HEK293 (cell line): Measurements from ENCODE around the gene DCHS1.

ENCODE experiments used
- CTCF ChIA-PET: fragments of 350-600 bp; formaldehyde crosslinking; extraction: SDS; loops from one replicate; lab custom pipeline; 2021; ENCODE audit warnings: antibody characterized with exemption; lab: Yijun Ruan, JAX
- POLR2A ChIA-PET: fragments of 300-600 bp; formaldehyde crosslinking; extraction: SDS; loops from one replicate; lab custom pipeline; 2020; ENCODE audit warnings: antibody characterized with exemption, inconsistent platforms; lab: Yijun Ruan, JAX
- H3K27ac ChIP-seq: fragments of 200-500 bp; sonication (Bioruptor generic); 2 replicates; pipeline ENCODE4 v1.5.1; 2014; ENCODE audit warnings: low read depth, low read length, control low read depth, inconsistent platforms; ENCODE audit errors: extremely low read depth
- H3K36me3 ChIP-seq, 2 experiments: fragments of 200-500 bp in 1 of 2; sonication (Bioruptor generic) in 1 of 2; 1 replicate in 1 of 2; 2 replicates in 1 of 2; pipeline ENCODE4 v1.5.1; 2014 to 2017; ENCODE audit warnings: inconsistent platforms in 2 of 2, low read length in 2 of 2; ENCODE audit not compliant: control insufficient read depth in 2 of 2, insufficient read depth in 1 of 2
- H3K4me1 ChIP-seq: fragments of 200-500 bp; sonication (Bioruptor generic); 2 replicates; pipeline ENCODE4 v1.5.1; 2014; ENCODE audit warnings: mild to moderate bottlenecking, low read length, inconsistent platforms; ENCODE audit not compliant: control insufficient read depth, insufficient read depth
- H3K4me3 ChIP-seq: 2 replicates; pipeline ENCODE4 v1.5.1; 2011; ENCODE audit warnings: low read depth, mild to moderate bottlenecking, control low read depth, low read length, moderate library complexity
- H3K9me3 ChIP-seq: fragments of 200-500 bp; sonication (Bioruptor generic); 2 replicates; pipeline ENCODE4 v1.5.1; 2014; ENCODE audit warnings: low read depth, low read length, inconsistent platforms; ENCODE audit not compliant: control insufficient read depth, insufficient read depth
- KLF16 ChIP-seq: fragments of 450-650 bp; formaldehyde crosslinking; IDR thresholded peaks from 2 replicates; pipeline ENCODE4 v1.5.1; 2017; ENCODE audit warnings: missing biosample characterization, missing genetic modification characterization
- MEIS1 ChIP-seq: sonication (generic); formaldehyde crosslinking; IDR thresholded peaks from 2 replicates; pipeline ENCODE4 v1.8.1; 2022; ENCODE audit warnings: missing genetic modification reagents, mild to moderate bottlenecking, borderline replicate concordance
- PRDM6 ChIP-seq: fragments of 450-650 bp; formaldehyde crosslinking; IDR thresholded peaks from 2 replicates; pipeline ENCODE4 v1.5.1; 2017; ENCODE audit warnings: missing biosample characterization, missing genetic modification characterization
- SETDB1 ChIP-seq: IDR thresholded peaks from one replicate; pipeline ENCODE4 v1.6.1; 2017; ENCODE audit warnings: mild to moderate bottlenecking, low read length, moderate library complexity, mixed read lengths; ENCODE audit not compliant: insufficient read length
- WT1 ChIP-seq: fragments of 450-650 bp; formaldehyde crosslinking; IDR thresholded peaks from 2 replicates; pipeline ENCODE4 v1.5.1; 2016; ENCODE audit warnings: missing biosample characterization, missing genetic modification characterization
- ZBTB17 ChIP-seq: fragments of 450-650 bp; formaldehyde crosslinking; IDR thresholded peaks from 2 replicates; pipeline ENCODE4 v1.5.1; 2016; ENCODE audit warnings: missing biosample characterization, missing genetic modification characterization
- ZFP69B ChIP-seq: fragments of 450-650 bp; formaldehyde crosslinking; IDR thresholded peaks from 2 replicates; pipeline ENCODE4 v1.5.1; 2016; ENCODE audit warnings: missing biosample characterization, missing genetic modification characterization
- ZIC2 ChIP-seq: fragments of 450-650 bp; formaldehyde crosslinking; IDR thresholded peaks from 2 replicates; pipeline ENCODE4 v1.5.1; 2016; ENCODE audit warnings: missing biosample characterization, missing genetic modification characterization
- ZNF121 ChIP-seq: fragments of 450-650 bp; formaldehyde crosslinking; IDR thresholded peaks from 2 replicates; pipeline ENCODE4 v1.5.1; 2016; ENCODE audit warnings: missing biosample characterization, missing genetic modification characterization
- ZNF202 ChIP-seq: fragments of 450-650 bp; formaldehyde crosslinking; IDR thresholded peaks from 2 replicates; pipeline ENCODE4 v1.5.1; 2016; ENCODE audit warnings: missing biosample characterization, missing genetic modification characterization, borderline replicate concordance
- ZNF223 ChIP-seq: fragments of 450-650 bp; formaldehyde crosslinking; IDR thresholded peaks from 2 replicates; pipeline ENCODE4 v1.5.1; 2016; ENCODE audit warnings: missing biosample characterization, missing genetic modification characterization
- ZNF341 ChIP-seq: fragments of 450-650 bp; formaldehyde crosslinking; IDR thresholded peaks from 2 replicates; pipeline ENCODE4; 2016; ENCODE audit warnings: low read depth, missing biosample characterization, missing genetic modification characterization
- ZNF394 ChIP-seq: fragments of 450-650 bp; formaldehyde crosslinking; IDR thresholded peaks from 2 replicates; pipeline ENCODE4 v1.5.1; 2016; ENCODE audit warnings: missing biosample characterization, missing genetic modification characterization, mild to moderate bottlenecking, moderate library complexity, borderline replicate concordance
- ZNF529 ChIP-seq: fragments of 450-650 bp; formaldehyde crosslinking; IDR thresholded peaks from 2 replicates; pipeline ENCODE4 v1.5.1; 2017; ENCODE audit warnings: missing genetic modification characterization, missing biosample characterization; ENCODE audit not compliant: insufficient replicate concordance
- ZNF544 ChIP-seq: fragments of 450-650 bp; formaldehyde crosslinking; IDR thresholded peaks from 2 replicates; pipeline ENCODE4 v1.5.0; 2017; ENCODE audit warnings: missing biosample characterization, missing genetic modification characterization
- ZNF549 ChIP-seq: fragments of 450-650 bp; IDR thresholded peaks from 2 replicates; pipeline ENCODE4 v1.5.1; 2018; ENCODE audit warnings: missing biosample characterization, missing genetic modification characterization, mild to moderate bottlenecking, inconsistent platforms, moderate library complexity
- ZNF600 ChIP-seq: fragments of 450-650 bp; formaldehyde crosslinking; IDR thresholded peaks from 2 replicates; pipeline ENCODE4 v1.5.1; 2016; ENCODE audit warnings: missing biosample characterization, missing genetic modification characterization
- ZNF621 ChIP-seq: fragments of 450-650 bp; formaldehyde crosslinking; IDR thresholded peaks from 2 replicates; pipeline ENCODE4 v1.5.1; 2017; ENCODE audit warnings: missing biosample characterization, missing genetic modification characterization
- ZNF623 ChIP-seq: fragments of 450-650 bp; formaldehyde crosslinking; IDR thresholded peaks from 2 replicates; pipeline ENCODE4 v1.5.1; 2016; ENCODE audit warnings: missing biosample characterization, missing genetic modification characterization
- ZNF692 ChIP-seq: fragments of 450-650 bp; formaldehyde crosslinking; IDR thresholded peaks from 2 replicates; pipeline ENCODE4 v1.5.1; 2016; ENCODE audit warnings: missing biosample characterization, missing genetic modification characterization
- ZNF776 ChIP-seq: fragments of 450-650 bp; formaldehyde crosslinking; IDR thresholded peaks from 2 replicates; pipeline ENCODE4 v1.5.0; 2017; ENCODE audit warnings: missing biosample characterization, missing genetic modification characterization, borderline replicate concordance
- ZSCAN23 ChIP-seq: fragments of 450-650 bp; formaldehyde crosslinking; IDR thresholded peaks from 2 replicates; pipeline ENCODE4 v1.5.1; 2016; ENCODE audit warnings: missing biosample characterization, missing genetic modification characterization
- ZSCAN30 ChIP-seq: fragments of 450-650 bp; IDR thresholded peaks from 2 replicates; pipeline ENCODE4 v1.5.1; 2018; ENCODE audit warnings: missing biosample characterization, mild to moderate bottlenecking, missing genetic modification characterization, moderate library complexity
- ZSCAN5A ChIP-seq: fragments of 450-650 bp; formaldehyde crosslinking; IDR thresholded peaks from 2 replicates; pipeline ENCODE4 v1.5.1; 2016; ENCODE audit warnings: missing biosample characterization, missing genetic modification characterization
- TF ChIP-seq, protein P1 (sequence below): fragments of 450-650 bp; formaldehyde crosslinking; IDR thresholded peaks from 2 replicates; pipeline ENCODE4 v1.5.1; 2016; ENCODE audit warnings: missing biosample characterization, missing genetic modification characterization, borderline replicate concordance
- TF ChIP-seq, protein P2 (sequence below): fragments of 450-650 bp; formaldehyde crosslinking; IDR thresholded peaks from 2 replicates; pipeline ENCODE4 v1.5.1; 2016; ENCODE audit warnings: missing biosample characterization, missing genetic modification characterization
- TF ChIP-seq, protein P3 (sequence below): fragments of 450-650 bp; formaldehyde crosslinking; IDR thresholded peaks from 2 replicates; pipeline ENCODE4 v1.5.1; 2016; ENCODE audit warnings: missing biosample characterization, missing genetic modification characterization

The DCHS1 gene

DNA sequence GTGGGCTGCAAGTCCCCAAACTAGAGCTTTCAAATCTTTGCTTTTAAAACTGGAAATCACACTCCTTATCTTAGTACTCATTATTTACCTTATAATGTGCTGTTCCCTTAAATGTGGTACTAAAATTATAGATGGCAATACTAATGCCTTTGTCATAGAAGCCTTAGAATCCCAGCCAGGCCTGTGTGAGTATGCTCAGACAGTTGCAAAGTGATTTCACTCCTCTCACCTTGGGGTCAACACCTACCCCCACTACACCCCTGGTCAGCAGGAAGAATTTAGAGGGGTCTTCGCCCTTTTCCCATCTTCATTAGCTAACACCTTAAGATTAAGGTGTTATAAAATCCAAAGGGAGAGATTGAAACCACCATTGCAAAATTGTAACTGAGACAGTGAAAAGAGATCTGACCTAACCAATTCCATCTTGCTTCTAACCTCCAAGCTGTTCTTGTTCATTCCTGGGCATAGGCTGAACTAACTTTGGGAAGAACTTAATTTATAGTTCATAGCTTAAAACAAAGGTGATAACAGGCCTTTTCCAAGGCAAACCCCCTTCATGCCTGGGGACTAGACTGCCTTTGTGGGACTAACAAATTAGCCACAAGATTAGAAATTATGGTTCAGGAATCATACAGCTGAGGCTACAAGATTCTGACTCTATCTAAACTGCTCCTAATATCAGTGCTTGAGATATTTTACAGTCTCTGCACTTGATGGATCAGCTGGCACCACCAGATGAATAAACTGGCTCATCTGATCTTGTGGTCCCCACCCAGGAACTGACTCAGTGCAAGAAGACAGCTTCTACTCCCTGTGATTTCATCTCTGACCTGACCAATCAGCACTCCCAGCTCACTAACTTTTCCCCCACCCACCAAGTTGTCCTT, 38.0 kb upstream of the DCHS1 start:
- CTCF ChIA-PET: interaction anchor here (0.6 to 5.3 kb wide), 3 partner anchors 10 to 269 kb away, joined by 3 to 17 read pairs (median 3); partner anchors contain the start of gene MRPL17
- no peak overlapping the region for H3K27ac ChIP-seq
- no peaks in the 10 kb centered on the region for H3K4me1 ChIP-seq
- no peaks in the 10 kb centered on the region for H3K36me3 ChIP-seq
- POLR2A ChIA-PET: interaction anchor here (0.9 kb wide), 1 partner anchor 10 kb away, joined by 3 read pairs; the partner anchor contains the start of gene MRPL17
- no peak overlapping the region for H3K4me3 ChIP-seq
- H3K9me3 ChIP-seq: no peaks in the 10 kb centered on the region
- TF ChIP-seq, protein P1, sequence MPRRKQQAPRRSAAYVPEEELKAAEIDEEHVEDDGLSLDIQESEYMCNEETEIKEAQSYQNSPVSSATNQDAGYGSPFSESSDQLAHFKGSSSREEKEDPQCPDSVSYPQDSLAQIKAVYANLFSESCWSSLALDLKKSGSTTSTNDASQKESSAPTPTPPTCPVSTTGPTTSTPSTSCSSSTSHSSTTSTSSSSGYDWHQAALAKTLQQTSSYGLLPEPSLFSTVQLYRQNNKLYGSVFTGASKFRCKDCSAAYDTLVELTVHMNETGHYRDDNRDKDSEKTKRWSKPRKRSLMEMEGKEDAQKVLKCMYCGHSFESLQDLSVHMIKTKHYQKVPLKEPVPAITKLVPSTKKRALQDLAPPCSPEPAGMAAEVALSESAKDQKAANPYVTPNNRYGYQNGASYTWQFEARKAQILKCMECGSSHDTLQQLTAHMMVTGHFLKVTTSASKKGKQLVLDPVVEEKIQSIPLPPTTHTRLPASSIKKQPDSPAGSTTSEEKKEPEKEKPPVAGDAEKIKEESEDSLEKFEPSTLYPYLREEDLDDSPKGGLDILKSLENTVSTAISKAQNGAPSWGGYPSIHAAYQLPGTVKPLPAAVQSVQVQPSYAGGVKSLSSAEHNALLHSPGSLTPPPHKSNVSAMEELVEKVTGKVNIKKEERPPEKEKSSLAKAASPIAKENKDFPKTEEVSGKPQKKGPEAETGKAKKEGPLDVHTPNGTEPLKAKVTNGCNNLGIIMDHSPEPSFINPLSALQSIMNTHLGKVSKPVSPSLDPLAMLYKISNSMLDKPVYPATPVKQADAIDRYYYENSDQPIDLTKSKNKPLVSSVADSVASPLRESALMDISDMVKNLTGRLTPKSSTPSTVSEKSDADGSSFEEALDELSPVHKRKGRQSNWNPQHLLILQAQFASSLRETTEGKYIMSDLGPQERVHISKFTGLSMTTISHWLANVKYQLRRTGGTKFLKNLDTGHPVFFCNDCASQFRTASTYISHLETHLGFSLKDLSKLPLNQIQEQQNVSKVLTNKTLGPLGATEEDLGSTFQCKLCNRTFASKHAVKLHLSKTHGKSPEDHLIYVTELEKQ (tag by site-specific recombination): no peak
- TF ChIP-seq ZNF394 (tag by site-specific recombination): no peak
- TF ChIP-seq ZNF202 (tag by site-specific recombination): no peak
- TF ChIP-seq ZNF621 (tag by site-specific recombination): no peak
- no peak for TF ChIP-seq ZNF529 (tag by site-specific recombination)
- no peak for TF ChIP-seq MEIS1
- no peak for TF ChIP-seq ZSCAN23 (tag by site-specific recombination)
- TF ChIP-seq ZIC2 (tag by site-specific recombination): no peak
- no peak for TF ChIP-seq ZSCAN30
- TF ChIP-seq ZSCAN5A (tag by site-specific recombination): no peak
- no peak for TF ChIP-seq KLF16 (tag by site-specific recombination)
- TF ChIP-seq ZNF223: no peak
- no peak for TF ChIP-seq PRDM6 (tag by site-specific recombination)
- no peak for TF ChIP-seq WT1 (tag by site-specific recombination)
- TF ChIP-seq SETDB1: no peak
- TF ChIP-seq ZNF549: no peak
- no peak for TF ChIP-seq ZNF544 (tag by site-specific recombination)
- peak; percentile 47; the same call in 1 of the 2 replicates for TF ChIP-seq ZBTB17 (tag by site-specific recombination)
- TF ChIP-seq ZNF341 (tag by site-specific recombination): peak; percentile 24; the same call in 1 of the 2 replicates
- no peak for TF ChIP-seq ZNF776
- TF ChIP-seq ZNF692 (tag by site-specific recombination): peak; percentile 89
- TF ChIP-seq, protein P2, sequence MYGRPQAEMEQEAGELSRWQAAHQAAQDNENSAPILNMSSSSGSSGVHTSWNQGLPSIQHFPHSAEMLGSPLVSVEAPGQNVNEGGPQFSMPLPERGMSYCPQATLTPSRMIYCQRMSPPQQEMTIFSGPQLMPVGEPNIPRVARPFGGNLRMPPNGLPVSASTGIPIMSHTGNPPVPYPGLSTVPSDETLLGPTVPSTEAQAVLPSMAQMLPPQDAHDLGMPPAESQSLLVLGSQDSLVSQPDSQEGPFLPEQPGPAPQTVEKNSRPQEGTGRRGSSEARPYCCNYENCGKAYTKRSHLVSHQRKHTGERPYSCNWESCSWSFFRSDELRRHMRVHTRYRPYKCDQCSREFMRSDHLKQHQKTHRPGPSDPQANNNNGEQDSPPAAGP (tag by site-specific recombination): no peak
- TF ChIP-seq ZNF623: no peak
- no peak for TF ChIP-seq ZNF121 (tag by site-specific recombination)
- TF ChIP-seq, protein P3, sequence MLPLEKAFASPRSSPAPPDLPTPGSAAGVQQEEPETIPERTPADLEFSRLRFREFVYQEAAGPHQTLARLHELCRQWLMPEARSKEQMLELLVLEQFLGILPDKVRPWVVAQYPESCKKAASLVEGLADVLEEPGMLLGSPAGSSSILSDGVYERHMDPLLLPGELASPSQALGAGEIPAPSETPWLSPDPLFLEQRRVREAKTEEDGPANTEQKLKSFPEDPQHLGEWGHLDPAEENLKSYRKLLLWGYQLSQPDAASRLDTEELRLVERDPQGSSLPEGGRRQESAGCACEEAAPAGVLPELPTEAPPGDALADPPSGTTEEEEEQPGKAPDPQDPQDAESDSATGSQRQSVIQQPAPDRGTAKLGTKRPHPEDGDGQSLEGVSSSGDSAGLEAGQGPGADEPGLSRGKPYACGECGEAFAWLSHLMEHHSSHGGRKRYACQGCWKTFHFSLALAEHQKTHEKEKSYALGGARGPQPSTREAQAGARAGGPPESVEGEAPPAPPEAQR (tag by site-specific recombination): no peak
- peak; percentile 77; the same call in 1 of the 2 replicates for TF ChIP-seq ZFP69B
- no peak for TF ChIP-seq ZNF600 (tag by site-specific recombination)
